ENCODE measurements around the gene CABYR.

CABYR gene, protein sequence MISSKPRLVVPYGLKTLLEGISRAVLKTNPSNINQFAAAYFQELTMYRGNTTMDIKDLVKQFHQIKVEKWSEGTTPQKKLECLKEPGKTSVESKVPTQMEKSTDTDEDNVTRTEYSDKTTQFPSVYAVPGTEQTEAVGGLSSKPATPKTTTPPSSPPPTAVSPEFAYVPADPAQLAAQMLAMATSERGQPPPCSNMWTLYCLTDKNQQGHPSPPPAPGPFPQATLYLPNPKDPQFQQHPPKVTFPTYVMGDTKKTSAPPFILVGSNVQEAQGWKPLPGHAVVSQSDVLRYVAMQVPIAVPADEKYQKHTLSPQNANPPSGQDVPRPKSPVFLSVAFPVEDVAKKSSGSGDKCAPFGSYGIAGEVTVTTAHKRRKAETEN

DNA sequence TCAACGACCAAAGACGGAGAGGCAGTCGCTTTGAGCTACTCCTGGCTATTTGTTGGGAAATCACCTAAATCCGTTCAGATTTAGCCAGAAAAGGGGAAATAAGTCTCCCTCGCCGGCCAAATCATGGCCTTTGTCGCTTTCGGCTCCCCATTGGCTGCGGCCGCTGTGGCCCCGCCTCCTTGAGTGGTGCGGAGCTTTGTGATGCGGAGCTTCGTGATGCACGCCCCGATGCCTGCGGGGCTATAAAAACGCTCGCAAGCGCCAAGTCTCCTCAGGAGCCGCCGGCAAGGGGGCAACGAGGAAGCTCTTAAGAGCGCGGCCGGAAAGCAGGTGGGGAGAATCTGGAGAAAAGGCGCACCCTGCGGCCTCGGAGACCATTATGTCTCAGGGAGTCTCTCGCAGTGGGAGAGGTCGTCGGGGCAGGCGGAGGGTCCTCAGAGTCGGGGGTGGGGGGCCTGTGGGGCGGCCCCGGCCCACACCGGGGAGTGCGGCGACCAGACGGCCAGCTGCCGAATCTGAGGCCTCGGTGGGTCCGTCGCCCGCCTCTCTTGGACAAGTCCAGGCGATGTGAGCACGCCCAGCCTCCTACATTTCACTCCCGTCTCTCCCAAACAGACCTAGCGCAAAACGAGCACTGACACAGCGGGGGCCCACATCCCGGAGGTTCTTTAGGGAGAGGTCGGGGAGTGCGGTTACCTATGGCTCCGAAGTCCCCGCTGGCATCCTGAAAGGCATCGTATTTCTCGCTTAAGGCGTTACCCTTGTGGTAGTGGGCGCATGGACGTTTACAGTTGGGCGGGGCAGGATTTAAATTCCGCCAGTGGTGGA, at the start of gene CABYR:
Gene CABYR, plus strand, starts transcription at position 274 of the 828 bp plus-strand sequence. CDS start 4,053 bp downstream, outside the sequence.
- DNase-seq: peak; percentile 95

DNA sequence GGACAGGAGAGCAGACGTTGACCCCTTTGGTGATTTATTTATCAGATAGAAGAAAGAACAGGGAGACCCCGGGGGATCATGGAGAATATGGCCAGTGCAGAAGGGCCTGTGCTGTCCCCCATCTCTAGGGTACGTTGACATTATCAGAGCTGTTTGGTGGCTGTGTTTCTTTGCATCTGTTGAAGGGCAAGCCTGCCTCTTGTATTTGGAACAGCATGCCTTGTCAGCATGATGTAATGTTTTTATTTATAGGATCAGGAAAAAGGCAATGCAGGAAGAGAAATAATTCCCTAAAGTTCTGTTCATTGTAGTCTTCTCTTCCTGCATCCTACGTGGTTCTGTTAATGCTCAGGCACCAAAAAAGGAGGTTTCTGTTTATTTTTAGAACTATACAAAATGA, 49.8 kb upstream of the CABYR start:
- no peak for DNase-seq

DNA sequence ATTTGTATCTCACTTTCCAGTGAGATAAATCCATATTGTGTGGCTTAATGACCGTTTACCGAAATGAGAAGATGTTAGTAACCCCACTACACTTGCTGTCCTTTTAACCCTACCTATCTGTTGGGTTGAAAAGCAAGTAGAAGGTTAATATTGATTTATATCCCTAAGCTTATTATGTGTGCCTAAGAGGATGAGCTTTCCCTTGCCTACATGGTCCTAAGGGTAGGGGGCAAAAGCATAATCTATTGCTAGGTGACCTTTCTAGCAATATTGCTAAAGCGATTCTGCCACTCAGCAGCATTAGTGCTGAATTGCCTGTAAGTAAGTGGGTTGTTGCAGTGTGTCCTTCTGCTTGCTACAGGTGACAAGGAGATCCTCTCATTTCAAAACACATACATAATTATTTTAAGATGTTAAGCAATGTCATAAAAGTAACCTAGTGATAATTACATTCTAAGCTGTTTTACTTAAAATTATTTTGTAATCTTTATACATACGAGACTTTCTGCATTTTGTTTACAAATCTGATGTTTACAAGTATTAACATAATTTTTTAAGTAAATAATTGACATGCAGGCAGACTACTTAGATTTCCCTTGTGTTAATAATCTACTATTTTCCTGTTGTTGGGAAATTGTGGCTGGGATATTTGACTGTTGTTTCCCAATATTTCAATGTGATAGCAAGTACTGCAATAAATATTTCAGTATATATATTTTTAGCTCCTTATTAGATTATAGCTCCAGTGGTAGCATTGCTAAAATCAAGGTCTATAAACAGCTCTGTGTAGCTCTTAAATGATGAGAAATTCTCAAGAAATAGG, 49.1 kb upstream of the CABYR start:
- DNase-seq: no peak

DNA sequence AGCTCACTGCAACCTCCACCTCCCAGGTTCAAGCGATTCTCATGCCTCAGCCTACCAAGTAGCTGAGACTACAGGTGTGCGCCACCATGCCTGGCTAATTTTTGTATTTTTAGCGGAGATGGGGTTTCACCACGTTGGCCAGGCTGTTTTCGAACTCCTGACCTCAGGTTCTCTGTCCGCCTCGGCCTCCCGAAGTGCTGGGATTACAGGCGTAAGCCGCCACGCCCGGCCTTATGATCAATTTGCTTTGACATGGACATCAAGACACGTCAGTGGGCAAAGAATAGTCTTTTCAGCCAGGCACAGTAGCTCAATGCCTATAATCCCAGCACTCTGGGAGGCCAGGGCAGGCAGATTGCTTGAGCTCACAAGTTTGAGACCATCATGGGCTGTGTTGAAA, 48.0 kb upstream of the CABYR start:
- DNase-seq: no peak

DNA sequence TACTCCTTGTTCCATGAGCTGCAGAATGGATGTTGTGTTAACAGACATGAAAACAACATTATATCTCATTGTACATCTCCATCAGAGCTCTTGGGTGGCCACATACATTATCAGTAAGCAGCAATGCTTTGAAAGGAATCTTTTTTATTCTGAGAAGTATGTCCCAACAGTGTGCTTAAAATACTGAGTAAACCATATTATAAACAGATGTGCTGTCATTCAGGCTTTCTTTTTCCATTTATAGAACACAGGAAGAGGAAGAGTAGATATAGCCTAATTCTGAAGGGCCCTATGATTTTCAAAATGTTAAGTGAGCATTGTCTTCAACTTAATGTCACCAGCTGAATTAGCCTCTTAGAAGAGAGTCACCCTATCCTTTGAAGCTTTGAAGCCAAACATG, 44.3 kb upstream of the CABYR start:
- DNase-seq: no peak

DNA sequence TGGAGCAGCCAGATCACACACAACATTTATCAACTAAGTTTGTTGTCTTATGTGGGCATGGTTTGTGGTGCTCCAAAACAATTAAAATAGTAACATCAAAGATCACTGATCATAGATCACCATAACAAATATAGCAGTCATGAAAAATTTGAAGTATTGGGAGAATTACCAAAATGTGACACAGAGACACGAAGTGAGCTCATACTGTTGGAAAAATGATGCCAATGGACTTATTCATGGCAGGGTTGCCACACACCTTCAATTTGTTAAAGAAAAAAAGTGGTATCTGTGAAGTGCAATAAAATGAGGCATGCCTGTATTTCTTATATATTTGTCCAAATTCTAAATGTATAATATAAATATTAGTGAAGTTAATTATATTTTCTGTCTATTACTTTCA, 42.9 kb upstream of the CABYR start:
- no peak for DNase-seq

DNA sequence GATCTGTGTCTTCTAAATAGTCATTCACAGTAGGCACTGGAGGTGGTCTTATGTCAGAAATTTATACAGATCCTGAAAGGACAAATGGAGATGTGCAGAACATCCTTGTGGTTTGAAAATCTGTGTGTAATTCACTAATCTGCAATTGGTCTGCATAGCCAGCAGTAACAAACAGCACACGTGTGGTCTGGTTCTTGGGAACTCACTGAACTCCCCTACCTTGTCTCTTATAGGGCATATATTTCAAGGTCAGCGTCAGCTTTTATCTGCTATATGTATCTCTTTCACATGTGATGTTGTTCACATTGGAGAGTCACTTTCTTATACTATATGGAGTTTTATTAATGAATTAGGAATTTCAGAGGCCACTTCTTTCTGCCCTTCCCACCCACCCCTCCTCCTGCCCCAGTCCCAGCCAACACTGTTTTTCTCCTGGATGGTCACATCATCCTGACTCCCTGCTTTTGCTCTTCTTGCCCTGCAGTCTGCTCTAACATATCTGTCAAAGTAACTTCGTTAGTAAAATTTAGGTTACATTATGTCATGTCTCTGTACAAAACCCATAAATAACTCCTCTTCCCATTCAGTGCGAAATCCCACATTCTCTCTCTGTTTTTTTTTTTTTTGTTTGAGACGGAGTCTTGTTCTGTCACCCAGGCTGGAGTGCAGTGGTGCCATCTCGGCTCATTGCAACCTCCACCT, 35.4 kb upstream of the CABYR start:
- DNase-seq: no peak

DNA sequence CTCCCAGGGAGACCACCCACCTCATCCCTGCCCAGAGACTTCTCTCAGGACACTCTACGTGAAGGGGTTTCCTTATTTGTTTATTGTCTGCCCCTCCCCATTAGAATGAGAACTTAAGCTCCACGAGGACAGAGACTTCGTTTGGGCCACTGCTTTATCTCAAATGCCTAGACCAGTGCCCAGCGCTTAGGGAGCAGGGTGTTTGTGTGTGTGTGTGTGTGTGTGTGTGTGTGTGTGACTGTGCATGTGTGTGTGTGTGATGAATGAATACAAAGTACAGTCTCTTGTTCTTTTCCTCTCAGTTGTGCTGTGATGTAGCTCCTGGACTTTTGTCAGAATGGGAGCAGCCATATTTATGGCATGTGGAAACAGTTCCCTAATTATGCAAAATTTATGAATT, 34.4 kb upstream of the CABYR start:
- no peak for DNase-seq

DNA sequence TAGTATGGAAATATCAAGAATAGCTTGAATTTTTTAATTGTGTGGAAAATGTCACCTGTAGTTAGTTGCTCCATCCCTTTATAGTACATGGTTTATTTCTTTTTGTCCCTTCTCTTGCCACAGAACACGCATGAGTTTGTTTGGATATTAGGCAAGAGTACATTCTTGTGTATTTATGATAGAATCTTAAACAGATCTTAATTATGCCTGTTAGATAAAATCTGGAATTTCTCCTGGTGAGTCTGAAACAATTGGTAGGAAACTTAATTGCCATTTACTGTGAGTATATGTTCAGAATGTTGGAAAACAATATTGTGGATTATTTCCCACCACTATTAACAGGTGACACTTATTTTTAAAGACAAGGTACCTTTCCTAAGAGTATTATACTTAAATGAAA, 30.2 kb upstream of the CABYR start:
- no peak for DNase-seq

DNA sequence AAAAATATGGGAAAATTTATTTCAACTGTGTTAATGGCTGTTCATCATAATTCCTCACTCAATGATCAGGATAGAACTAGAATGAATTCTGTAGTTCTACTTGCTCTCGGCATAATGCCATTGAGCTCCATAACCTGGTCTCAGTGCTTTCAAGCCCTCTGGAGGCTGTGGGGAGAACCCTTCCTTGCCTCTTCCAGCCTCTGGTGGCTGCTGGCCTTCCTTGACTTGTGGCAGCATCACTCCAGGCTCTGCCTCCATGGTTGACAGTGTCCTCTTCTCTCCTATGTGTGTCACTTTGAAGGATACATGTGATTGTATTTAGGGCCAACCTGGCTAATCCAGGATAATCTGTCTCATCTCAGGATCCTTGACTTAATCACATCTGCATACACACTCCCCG, 26.9 kb upstream of the CABYR start:
- DNase-seq: no peak

DNA sequence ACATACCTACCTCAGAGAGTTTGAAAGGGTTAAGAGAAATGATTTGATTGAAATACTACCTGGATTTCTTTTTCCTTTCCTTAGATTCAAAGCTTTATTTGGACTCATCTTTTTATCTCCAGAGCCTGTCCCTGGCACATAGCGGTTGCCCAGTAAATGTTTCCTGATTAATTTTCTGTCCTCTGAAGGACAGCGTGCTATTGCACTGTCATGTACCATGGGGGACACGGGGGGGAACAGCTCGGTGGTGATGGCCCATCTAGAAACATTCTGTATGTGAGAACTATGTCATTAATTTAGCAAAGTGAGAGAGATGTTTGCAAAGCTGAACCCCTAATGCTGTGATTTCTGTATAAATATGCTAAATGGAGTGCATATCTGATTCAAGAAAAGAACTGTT, 26.4 kb upstream of the CABYR start:
- no peak for DNase-seq

DNA sequence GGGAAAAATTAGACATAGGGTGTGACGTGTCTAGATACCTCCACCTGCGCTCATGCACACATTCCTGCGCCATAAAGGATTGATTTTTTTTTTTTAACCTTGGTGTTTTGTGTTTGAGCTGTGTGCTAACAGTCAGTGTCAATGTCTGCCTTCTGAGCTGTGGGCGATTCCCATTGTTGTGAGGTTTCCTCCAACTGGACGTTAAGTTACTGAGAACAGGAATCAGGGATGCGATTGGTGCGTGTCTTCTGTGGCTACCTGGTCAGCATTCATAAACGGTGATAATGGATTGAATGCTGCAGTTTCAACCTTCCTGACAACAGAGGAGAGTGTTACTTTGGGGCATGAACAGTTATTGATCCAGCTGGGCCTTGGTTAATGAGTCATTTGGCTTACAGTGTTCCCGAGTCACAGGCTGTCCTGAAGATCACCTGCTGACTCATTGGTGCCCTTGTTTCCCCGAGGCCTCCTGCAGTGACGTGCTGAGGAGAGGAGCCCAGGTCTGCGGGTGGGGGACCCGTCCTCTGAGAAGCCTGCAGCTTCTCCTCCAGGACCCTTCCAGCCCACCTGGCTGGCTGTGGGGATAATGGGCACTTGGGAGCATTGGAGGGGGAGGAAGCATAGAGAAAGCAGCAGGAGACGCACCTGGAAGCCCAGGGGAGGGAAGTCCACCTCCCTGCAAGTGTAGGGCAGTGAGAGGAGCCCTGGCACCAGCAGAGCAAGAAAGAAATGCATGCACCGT, 25.8 kb upstream of the CABYR start:
- DNase-seq: peak; percentile 71

DNA sequence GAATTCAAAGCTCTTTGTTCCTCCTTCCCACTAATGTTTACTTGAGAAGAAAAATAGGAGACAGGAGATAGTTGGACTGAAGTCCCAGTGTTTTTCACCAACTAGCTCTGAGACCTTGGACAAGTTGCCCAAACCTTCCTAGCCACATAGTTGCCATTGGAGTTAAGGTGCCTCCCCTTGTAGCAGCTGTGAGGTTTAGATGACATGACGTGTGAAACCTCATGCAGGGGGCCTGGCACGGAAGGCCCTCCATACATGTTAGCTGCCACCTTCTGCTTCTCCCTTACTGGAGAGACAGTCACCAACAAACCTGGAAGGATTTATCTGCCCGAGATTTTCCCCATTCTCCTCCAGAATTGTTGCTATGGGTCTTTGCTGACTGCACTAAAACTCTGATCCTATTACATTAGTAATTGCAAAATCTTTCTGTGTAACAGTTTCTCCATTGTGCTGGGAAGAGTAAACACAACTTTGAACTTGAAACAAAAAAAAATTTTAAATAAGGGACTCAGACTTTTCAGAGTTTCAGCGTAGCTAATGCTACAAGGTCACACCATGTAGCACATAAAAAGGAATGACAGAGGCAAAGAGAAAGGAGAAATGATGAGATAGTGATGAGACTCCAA, 23.8 kb upstream of the CABYR start:
- DNase-seq: no peak

DNA sequence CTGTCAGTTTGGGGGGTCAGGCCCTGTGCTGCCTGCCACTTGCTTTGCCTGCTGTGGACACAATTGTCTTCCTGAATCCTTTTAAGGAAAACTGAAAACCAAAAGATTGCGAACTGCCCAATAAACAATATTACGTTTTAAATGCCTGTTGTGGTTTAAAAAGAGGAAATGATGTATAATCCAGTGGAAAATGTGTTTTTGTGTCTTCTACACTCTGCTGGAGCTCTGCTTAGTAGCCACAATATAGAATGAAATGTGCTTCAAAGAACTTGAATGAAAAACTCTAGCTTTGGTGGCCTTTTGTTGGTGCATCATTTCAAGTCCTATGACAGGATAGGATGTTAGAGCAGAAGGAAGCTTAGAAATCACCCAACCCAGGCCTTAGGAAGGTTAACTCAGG, 23.2 kb upstream of the CABYR start:
- no peak for DNase-seq

DNA sequence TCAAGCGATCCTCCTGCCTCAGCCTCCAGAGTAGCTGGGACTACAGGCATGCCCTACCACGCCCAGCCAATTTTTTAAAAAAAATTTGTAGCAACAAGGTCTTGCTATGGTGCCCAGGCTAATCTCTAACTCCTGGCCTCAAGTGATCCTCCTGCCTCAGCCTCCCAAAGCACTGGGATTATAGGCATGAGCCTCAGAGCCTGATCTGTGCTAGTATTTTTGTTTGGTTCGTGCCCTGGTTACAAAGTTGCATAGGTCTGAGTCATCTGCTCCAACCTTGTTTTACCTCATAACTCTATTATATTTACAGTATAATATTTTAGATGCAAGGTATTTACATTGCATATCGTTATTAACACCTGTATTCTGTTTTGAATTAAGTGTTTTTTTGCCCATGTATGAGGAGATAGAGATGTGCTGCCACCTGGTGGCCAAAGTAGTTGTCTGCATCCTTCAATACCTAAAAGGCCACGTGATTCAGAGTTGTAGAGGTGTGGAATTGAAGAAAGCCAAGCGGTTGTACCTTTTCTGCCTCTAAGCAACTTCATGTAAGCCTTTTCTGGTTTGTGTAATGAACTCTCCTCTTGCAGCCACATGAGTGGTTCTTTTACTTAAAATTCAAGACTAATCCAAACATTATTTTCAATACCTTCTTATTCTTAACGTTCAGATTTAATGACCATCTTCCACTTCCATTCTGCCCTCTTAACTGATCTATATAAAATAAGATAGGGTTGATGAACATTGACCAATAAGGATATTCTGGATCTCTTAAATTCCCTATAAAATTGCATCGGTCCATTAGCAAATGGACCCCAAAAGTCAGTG, 19.9 kb upstream of the CABYR start:
- DNase-seq: peak; percentile 77

DNA sequence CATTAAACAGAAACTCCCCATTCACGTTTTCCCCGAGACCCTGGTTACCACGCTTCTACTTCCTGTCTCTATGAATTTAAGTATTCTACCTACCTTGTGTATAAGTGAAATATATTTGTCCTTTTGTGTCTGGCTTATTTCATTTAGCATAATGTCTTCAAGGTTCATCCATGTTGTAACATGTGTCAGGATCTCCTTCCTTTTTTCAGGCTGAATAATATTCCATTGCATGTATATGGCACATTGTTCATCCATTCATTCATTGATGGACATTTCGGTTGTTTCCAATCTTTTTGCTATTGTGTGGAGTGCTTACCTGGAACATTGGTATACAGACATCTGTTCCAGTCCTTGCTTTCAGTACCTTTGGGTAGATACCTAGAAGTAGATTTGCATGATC, 18.2 kb upstream of the CABYR start:
- DNase-seq: no peak

DNA sequence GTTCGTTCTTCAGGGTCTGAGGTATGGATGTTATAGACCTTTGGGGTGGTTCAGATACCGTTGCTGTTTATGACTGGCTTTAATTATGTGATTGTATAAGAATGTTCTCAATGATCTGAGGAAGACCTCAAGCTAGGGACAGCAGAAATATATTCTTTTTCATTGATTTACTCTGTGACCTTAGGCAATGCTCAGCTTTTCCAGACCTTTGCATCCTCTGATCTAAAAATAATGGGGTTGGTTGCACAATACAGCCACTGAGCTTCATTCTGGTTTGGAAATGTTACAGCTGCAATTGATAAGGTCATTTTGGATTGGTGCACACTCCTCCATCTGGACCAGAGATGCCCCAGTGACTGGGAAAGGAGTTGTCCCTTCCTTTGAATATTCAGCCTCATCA, 17.2 kb upstream of the CABYR start:
- DNase-seq: no peak

DNA sequence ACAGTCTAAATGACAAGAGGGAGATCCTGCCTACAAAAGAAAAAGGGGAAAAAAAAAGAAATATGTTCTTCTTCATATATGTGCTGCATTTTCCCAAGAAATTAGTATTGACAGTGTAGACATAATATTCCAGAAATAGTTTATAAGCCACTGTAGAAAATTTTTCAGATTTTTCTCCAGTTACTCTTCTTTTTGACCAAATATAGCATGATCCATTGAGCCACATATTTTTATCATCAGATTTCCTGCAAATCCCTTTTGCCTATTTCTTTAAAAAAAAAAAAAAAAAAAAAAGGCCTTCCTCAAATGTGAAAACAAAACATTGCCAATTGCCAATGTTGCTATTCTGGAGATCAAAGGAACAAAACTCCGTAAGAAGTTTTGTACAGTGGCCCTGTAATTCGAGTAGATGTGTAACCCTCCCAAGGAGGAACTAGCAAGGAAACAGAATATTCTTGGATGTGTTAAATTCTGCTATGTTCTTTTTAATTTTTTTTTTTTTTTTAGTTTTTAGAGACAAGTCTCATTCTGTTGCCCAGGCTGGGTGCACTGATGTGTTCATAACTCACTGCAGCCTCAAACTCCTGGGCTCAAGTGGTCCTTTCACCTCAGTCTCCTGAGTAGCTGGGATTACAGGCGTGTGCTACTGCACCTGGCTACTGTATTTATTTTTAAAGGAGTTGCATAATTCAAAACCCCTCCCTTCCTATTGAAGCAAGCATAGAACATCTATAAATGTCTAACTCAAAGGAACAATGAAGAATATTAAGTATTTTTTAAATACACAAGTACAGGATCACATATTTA, 12.5 kb upstream of the CABYR start:
- peak; percentile 19 for DNase-seq

DNA sequence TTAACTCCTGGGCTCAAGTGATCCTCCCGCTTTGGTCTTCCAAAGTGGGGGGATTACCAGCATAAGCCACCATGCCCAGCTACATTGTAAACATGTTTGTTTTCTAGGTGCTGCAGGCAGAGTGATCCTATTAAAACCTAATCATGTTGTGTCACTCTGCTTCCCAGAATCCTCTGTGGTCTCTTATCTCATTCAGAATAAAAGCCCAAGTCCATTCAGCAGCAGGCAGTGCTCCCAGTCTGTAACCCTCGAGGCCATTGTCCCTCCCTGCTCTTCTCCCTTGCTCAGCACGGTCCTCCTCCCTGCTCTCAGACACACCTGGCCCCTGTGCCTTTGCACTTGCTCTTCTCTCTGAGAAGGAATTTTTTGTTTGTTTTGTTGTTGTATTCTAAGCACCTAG, 11.1 kb upstream of the CABYR start:
- no peak for DNase-seq

DNA sequence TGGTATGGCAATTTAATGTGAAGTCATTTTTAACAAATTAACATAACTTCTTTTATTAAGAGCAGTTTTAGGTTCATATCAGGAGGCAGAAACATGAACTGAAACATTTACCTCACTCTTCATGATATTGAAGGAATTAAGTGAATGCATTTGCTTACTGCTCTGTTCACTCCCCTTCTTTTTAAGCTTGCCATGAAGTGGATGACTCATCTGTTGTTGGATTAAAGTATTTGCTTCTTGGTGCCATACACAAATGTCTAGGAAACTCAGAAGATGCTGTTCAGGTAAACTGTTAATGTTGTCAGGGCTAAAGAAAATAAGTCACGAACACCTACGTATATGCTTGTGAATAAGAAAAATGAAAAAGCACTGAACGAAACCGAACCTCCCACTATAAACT, 10.2 kb upstream of the CABYR start:
- DNase-seq: no peak

All from NCI-H345 (cell line).